Retina (tissue), 1 donor: ENCODE data around the gene CXCL16.

Experiments used
- DNase-seq: peaks from one replicate; pipeline ENCODE4 v3.0.0-alpha.2; 2016

The CXCL16 gene

GRCh38 chr17:4750606-4751005 is 10.9 kb upstream of the CXCL16 start:
- no peak for DNase-seq

- DNase-seq, result no peak
Measured at GRCh38 chr17:4748686-4749085, 9.0 kb upstream of the CXCL16 start.

- no peak for DNase-seq
Measured at GRCh38 chr17:4747847-4748246, 8.1 kb upstream of the CXCL16 start.

- peak; percentile 25 for DNase-seq
Measured at GRCh38 chr17:4744999-4745969, 5.6 kb upstream of the CXCL16 start.

GRCh38 chr17:4743898-4744297 is 4.2 kb upstream of the CXCL16 start:
- no peak for DNase-seq

- no peak for DNase-seq
Measured at GRCh38 chr17:4743216-4743615, 3.5 kb upstream of the CXCL16 start.

GRCh38 chr17:4742629-4743028 is 2.9 kb upstream of the CXCL16 start:
- DNase-seq, result no peak

GRCh38 chr17:4742133-4742532 is 2.4 kb upstream of the CXCL16 start:
- no peak for DNase-seq

- no peak for DNase-seq
Measured at GRCh38 chr17:4741544-4741943, 1.8 kb upstream of the CXCL16 start.

- no peak for DNase-seq
Measured at GRCh38 chr17:4740584-4740983, 856 bp upstream of the CXCL16 start.

GRCh38 chr17:4740025-4740351 is 260 bp upstream of the CXCL16 start:
- DNase-seq, result no peak

GRCh38 chr17:4738136-4739121 is 1.3 kb downstream of the CXCL16 start:
- DNase-seq, result no peak

- DNase-seq, result no peak
Measured at GRCh38 chr17:4735876-4736651, 3.7 kb downstream of the CXCL16 start.

GRCh38 chr17:4734857-4735475 is 4.8 kb downstream of the CXCL16 start:
- DNase-seq, result no peak

- no peak for DNase-seq
Measured at GRCh38 chr17:4733073-4733531, 6.6 kb downstream of the CXCL16 start.

GRCh38 chr17:4728124-4728523 is 11.6 kb downstream of the CXCL16 start:
- DNase-seq, result no peak

GRCh38 chr17:4725646-4726310 is 13.9 kb downstream of the CXCL16 start:
- no peak for DNase-seq

GRCh38 chr17:4724650-4725049 is 15.1 kb downstream of the CXCL16 start:
- DNase-seq, result no peak

- no peak for DNase-seq
Measured at GRCh38 chr17:4722678-4723240, 17.0 kb downstream of the CXCL16 start.

- DNase-seq, result no peak
Measured at GRCh38 chr17:4721203-4722135, 18.3 kb downstream of the CXCL16 start.
